BE2C (cell line): Measurements from ENCODE around the gene NEK9.

Experiments used
- DNase-seq: peaks from one replicate; pipeline ENCODE4 v3.0.0-alpha.2; 2020
- H3K27me3 ChIP-seq: fragments of 250-450 bp; sonication (Bioruptor Pico); 2 replicates; pipeline ENCODE4 v1.5.1; 2020; ENCODE audit warnings: mild to moderate bottlenecking
- H3K36me3 ChIP-seq: fragments of 250-450 bp; sonication (Bioruptor Pico); 2 replicates; pipeline ENCODE4 v1.5.1; 2020; ENCODE audit warnings: mild to moderate bottlenecking
- H3K4me1 ChIP-seq: fragments of 250-450 bp; sonication (Bioruptor Pico); 2 replicates; pipeline ENCODE4 v1.5.1; 2020
- H3K4me3 ChIP-seq: 2 replicates; pipeline ENCODE4 v1.5.1; 2011; ENCODE audit warnings: low read depth, low read length
- H3K9me3 ChIP-seq: fragments of 250-450 bp; sonication (Bioruptor Pico); 2 replicates; pipeline ENCODE4 v1.5.1; 2020
- TF ChIP-seq, protein P1 (sequence below): IDR thresholded peaks from 2 replicates; pipeline ENCODE4 v1.5.1; 2012; ENCODE audit warnings: mild to moderate bottlenecking, low read depth, low read length

The NEK9 gene

DNA sequence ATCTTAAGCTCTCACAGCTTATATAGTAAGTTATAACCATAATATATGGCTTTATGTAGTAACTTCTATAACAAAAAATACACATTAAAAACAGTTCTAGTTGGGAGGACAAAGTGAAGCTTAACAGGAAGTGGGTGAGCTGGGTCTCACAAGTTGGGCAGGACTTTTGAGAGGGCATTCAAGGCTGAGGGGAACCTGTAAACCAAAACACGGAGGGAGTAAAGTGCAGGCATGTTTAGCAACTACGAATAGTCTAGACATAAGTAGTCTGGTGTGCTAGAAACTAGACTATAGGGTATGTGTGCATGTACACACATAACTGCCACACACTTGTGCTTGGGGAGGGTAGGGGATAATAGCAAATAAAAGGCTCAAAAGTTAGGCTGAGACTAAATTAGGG is 14.2 kb upstream of the NEK9 start:
- TF ChIP-seq, protein P1, sequence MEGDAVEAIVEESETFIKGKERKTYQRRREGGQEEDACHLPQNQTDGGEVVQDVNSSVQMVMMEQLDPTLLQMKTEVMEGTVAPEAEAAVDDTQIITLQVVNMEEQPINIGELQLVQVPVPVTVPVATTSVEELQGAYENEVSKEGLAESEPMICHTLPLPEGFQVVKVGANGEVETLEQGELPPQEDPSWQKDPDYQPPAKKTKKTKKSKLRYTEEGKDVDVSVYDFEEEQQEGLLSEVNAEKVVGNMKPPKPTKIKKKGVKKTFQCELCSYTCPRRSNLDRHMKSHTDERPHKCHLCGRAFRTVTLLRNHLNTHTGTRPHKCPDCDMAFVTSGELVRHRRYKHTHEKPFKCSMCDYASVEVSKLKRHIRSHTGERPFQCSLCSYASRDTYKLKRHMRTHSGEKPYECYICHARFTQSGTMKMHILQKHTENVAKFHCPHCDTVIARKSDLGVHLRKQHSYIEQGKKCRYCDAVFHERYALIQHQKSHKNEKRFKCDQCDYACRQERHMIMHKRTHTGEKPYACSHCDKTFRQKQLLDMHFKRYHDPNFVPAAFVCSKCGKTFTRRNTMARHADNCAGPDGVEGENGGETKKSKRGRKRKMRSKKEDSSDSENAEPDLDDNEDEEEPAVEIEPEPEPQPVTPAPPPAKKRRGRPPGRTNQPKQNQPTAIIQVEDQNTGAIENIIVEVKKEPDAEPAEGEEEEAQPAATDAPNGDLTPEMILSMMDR = no peak
- H3K4me3 ChIP-seq = no peak overlapping the region
- H3K4me1 ChIP-seq = no peaks in the 10 kb centered on the region
- no peaks in the 10 kb centered on the region for H3K27me3 ChIP-seq
- peaks cover 16% of the 10 kb centered on the region for H3K36me3 ChIP-seq
- no peak for DNase-seq
- no peaks in the 10 kb centered on the region for H3K9me3 ChIP-seq

DNA sequence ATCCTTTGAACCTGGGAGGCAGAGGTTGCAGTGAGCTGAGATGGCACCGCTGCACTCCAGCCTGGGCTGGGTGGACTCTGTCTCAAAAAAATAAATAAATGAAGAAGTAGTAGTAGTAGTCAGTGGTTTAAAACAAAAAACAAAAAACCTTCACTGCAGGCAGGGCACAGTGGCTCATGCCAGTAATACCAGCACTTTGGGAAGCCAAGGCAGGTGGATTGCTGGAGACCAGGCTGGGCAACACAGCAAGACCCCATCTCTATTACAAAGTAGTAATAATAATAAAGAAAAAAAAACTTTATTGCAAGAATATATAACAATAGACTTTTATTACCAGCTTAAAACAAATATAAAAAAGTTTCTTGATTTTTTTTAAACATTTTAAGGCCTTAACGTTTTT is 13.8 kb upstream of the NEK9 start:
- H3K4me3 ChIP-seq = no peak overlapping the region
- no peak for DNase-seq
- TF ChIP-seq, protein P1 = no peak

DNA sequence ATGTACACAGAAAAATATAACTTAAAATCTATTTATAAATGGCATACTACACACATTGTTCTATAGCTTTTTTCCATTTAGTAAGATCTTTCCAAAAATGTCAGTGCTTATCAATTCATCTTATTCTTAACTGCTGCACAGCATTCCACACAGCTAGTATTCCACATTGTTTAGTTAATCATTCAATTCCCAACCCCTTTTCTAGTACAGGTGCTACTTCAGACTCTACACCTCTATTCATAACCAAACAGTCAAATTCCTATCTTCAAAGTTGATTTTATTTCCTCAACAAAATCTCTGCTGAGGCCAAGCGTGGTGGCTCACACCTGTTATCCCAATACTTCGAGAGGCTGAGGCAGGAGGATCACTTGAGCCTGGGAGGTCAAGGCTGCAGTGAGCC is 12.3 kb upstream of the NEK9 start:
- H3K9me3 ChIP-seq = no peaks in the 10 kb centered on the region
- no peaks in the 10 kb centered on the region for H3K27me3 ChIP-seq
- H3K36me3 ChIP-seq = peaks cover 20% of the 10 kb centered on the region
- TF ChIP-seq, protein P1 = no peak
- H3K4me3 ChIP-seq = no peak overlapping the region
- no peaks in the 10 kb centered on the region for H3K4me1 ChIP-seq
- no peak for DNase-seq

More for the DNA sequence above, 13.8 kb upstream of the NEK9 start:
- peaks cover 17% of the 10 kb centered on the region for H3K36me3 ChIP-seq
- H3K9me3 ChIP-seq = no peaks in the 10 kb centered on the region
- no peaks in the 10 kb centered on the region for H3K27me3 ChIP-seq
- H3K4me1 ChIP-seq = no peaks in the 10 kb centered on the region

- Histone ChIP-seq H3K4me1 (no peaks in the 10 kb centered on the region), H3K27me3 (no peaks in the 10 kb centered on the region), H3K9me3 (no peaks in the 10 kb centered on the region), H3K4me3 (no peak overlapping the region), H3K36me3 (peaks cover 23% of the 10 kb centered on the region)
- DNase-seq = no peak
- TF ChIP-seq, protein P1 = no peak
These were observed 11.6 kb upstream of the NEK9 start for GRCh38 chr14:75138492-75138891.

DNA sequence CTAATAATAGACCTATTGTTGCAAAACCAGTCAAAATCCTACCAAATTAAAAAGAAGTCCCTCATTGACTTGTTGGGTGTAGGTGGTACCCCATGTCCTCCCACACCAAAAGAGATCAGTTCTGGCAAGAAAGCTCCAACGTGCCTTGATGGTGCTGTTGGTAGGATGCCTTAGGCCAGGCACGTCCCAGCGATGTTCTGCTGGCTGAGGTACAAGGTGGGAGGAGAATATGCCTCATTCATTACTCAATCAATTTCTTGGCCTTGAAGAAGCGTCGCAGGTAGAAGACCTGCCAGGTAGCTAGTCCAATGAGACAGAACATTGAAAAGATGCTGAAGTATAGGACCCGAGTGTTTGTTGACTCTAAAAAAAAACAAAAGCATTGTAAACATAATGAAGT is 7.8 kb upstream of the NEK9 start:
- Histone ChIP-seq H3K4me1 (no peaks in the 10 kb centered on the region), H3K27me3 (no peaks in the 10 kb centered on the region), H3K36me3 (peaks cover 23% of the 10 kb centered on the region), H3K4me3 (no peak overlapping the region), H3K9me3 (no peaks in the 10 kb centered on the region)
- TF ChIP-seq, protein P1 = no peak
- DNase-seq = no peak

GRCh38 chr14:75133597-75133996 is 6.7 kb upstream of the NEK9 start:
- no peak overlapping the region for H3K4me3 ChIP-seq
- H3K36me3 ChIP-seq = peaks cover 23% of the 10 kb centered on the region
- no peaks in the 10 kb centered on the region for H3K9me3 ChIP-seq
- H3K4me1 ChIP-seq = no peaks in the 10 kb centered on the region
- no peaks in the 10 kb centered on the region for H3K27me3 ChIP-seq
- DNase-seq = no peak
- TF ChIP-seq, protein P1 = no peak
